GM19455 (cell line): ENCODE data around the gene KCNC4.

Source experiments
- ATAC-seq: cut with Tn5 transposase; IDR thresholded peaks from one replicate; pipeline ENCODE4 v1.9.1; 2021; ENCODE audit not compliant: unreplicated experiment

The KCNC4 gene

GRCh38 chr1:110209715-110210603 is at the start of gene KCNC4:
TSS of gene KCNC4 (plus strand) at chr1:110210314. CDS start at chr1:110211500, 1,186 bp downstream.
- peak; percentile 79 for ATAC-seq

DNA sequence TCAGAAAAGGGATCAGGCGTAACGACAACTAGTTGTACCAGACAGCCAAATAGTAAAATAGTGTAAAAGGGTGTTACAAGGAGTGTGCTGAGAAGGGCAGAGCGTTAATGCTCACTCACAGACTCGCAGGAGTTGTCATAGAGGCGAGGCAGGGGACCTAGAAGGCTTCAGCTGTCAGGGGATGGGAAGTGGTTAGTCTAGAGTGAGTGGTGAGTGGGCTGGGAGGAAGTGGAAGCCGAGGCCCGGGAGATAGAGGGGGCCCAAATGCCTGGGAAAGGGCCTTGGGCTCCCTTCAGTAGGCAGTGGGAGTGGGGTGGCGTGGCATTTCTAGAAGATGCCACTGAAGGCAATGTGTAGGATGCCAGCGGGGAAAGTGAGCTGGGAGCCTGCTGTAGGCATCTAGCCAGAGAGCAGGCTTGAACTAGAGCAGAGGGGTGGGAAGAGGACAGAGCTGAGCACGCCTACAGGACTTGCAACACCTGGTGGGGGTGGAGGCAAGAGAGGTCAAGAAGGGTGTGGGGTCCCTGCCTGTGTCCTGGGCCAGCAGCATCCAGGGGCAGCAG is 49.5 kb upstream of the KCNC4 start:
- no peak for ATAC-seq

DNA sequence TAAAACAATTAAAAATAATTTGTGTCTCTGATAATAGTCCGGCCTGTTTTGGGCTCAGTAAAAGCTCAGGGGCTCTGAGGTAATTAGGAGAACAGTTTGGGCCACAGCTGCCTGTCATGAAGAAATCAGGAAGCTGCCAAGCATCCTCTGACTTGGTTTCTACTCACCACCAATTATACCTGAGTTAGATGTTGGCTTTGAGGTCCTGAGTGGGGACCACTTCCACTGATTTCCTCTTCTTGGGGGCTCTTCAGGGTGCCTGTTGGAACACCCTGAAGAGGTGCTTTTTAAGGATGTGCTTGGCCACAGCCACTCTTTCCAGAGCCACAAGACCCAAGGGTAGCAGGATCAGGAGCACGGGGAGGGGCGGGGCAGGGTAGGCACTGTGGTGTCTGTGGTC is 48.9 kb upstream of the KCNC4 start:
- no peak for ATAC-seq

- no peak for ATAC-seq
Observed at GRCh38 chr1:110161849-110162248, 48.3 kb upstream of the KCNC4 start.

DNA sequence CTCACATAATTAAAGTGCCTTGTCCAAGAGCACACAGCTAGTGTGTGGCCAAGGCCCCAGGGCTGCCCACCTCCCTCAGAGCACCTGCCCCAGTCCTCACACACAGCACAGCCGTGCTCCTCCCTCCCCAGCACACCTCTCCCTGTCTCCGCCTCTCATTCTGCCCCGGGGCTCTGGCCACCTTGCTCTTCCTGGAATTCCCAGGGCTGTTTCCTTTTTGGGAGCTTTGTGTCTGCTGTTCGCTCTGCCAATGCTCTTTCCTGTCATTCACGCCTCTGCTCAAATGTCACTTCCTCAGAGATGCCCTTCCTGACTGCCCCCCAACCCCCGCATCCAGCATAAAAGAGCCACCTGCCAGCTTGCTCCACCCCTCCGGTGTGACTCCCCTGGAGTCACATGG is 46.5 kb upstream of the KCNC4 start:
- ATAC-seq = no peak

DNA sequence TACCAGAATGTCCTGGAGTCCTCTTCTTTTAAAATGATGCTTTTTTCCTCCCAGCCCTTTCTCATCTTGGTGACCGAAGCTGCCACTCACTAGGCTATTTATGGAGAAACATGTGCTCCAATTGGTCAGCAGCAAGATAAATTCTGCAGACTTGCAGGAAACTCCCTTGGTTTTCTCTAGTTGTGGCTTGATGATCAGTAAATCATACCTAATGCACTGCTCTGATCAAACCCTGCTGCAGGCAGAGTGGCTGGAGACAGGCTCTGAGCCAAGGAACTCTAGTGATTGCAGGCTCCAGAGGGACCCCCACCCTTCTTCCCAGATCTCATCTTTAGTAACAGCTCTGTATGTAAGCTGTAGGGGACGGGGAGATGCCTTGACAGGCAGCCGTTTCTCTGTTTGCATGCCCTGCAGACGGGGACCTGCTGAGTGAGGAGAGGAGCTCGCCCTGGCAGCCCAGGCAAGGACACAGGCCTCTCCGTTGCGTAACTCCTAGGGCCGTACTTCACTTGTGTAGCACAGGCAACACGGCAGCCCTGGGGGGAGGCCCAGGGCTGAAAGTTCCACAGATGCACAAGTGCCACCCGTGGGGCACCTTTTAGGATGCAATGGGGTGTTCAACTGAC is 45.3 kb upstream of the KCNC4 start:
- ATAC-seq = no peak

- ATAC-seq = no peak
Observed at GRCh38 chr1:110165761-110166231, 44.3 kb upstream of the KCNC4 start.

DNA sequence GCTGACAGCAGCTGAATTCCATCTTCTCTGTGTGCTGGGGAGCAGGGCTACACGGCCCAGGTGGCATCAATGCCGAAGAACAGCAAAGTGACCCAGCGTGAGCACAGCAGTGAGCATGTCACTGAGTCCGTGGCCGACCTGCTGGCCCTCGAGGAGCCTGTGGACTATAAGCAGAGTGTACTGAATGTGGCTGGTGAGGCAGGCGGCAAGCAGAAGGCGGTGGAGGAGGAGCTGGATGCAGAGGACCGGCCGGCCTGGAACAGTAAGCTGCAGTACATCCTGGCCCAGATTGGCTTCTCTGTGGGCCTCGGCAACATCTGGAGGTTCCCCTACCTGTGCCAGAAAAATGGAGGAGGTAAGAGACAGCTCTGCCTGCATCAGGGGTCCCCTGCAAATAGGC is 43.3 kb upstream of the KCNC4 start:
- no peak for ATAC-seq

GRCh38 chr1:110170766-110171733 is 39.1 kb upstream of the KCNC4 start:
- no peak for ATAC-seq

DNA sequence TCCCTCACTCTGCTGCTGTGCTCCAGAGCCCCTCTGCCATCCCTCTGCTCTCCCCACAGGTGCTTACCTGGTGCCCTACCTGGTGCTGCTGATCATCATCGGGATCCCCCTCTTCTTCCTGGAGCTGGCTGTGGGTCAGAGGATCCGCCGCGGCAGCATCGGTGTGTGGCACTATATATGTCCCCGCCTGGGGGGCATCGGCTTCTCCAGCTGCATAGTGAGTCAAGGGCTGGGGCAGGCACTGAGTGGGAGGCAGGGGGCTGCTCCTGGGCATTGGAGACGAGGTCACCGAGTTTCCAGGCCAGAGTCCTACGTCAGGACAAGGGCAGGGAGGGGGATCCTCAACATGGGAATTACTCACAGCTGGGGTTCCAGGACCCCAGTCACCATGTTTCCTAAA is 38.1 kb upstream of the KCNC4 start:
- ATAC-seq = no peak

DNA sequence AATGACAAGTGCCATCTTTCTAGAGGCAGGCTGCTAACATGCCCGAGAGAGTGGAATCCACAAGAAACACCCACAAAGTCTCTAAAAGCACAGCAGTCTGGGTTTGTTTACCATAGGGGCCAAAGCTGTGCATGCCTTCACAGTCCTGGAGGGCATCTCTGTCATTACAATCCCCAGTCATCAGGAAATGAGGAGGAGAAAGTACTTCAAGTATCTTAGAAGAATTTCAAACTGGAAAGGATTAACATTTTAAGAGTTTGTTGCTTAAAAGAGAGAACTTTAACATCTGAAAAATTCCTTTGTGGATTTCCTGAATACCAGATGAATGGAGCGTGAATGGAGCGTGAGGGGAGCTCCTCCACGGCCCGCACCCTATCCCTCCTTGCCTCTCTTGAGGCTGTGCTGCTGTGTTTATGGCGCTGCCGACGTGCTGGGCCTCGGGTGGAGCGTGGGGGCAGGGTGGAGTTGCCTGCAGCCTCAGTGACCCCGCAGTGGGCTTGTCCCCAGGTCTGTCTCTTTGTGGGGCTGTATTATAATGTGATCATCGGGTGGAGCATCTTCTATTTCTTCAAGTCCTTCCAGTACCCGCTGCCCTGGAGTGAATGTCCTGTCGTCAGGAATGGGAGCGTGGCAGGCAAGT is 36.5 kb upstream of the KCNC4 start:
- no peak for ATAC-seq

DNA sequence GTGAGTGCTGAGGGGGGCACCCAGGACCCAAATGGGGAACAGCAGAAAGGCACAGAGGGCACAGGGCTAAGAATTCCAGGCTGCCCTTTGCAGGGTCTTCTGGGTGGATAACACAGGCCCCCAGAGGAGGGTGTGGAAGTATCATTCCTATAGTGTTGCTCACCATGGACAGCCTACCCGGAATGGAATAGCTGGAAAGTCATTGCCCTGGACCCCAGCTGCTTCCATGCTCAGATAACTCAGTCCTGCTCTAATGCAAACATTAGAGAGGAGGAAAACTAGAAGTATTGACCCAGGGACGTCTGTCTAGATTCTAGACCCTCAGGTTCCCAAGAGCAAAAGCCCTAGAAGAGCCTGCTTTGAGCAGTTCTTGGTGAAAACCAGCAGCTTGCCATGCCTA is 35.2 kb upstream of the KCNC4 start:
- no peak for ATAC-seq

GRCh38 chr1:110176299-110176956 is 33.7 kb upstream of the KCNC4 start:
- no peak for ATAC-seq

DNA sequence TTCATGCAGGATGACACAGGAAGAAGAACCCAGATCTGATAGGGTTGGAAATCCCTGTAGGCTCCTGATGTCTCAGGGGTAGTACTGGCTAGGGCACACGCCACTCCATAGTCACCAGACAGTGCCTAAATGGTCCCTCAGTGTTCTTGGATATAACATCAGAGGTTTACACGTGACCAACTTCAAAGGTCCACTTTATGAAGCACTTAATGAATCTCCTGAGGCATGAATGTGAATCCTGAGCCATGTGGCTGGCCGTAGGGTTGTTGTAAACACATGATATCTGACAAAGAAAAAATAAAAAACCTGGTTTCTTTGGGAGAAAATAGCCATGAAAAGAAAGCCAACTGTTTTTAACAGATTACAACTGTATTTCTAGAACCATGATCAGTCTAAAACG is 32.3 kb upstream of the KCNC4 start:
- no peak for ATAC-seq

- no peak for ATAC-seq
Observed at GRCh38 chr1:110183642-110184167, 26.4 kb upstream of the KCNC4 start.

DNA sequence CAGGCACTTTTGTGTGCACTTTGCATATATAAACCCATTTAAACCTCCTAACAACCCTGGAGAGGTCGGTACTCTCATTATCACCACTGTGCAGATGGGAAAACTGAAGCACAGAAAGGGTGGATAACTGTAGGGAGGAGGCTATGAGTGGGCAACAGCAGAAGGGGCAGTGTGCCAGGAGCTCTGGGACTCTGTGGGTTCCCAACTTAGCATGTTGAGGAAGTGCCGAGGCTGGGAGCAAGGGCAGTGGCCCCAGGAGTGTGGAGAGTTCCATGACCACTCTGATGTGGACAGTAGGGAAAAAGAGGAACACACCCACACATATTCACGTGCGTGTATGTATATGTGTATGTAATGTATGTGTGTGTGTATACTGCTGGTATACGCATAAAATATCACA is 25.7 kb upstream of the KCNC4 start:
- ATAC-seq = no peak

- no peak for ATAC-seq
Observed at GRCh38 chr1:110185181-110185580, 24.9 kb upstream of the KCNC4 start.

DNA sequence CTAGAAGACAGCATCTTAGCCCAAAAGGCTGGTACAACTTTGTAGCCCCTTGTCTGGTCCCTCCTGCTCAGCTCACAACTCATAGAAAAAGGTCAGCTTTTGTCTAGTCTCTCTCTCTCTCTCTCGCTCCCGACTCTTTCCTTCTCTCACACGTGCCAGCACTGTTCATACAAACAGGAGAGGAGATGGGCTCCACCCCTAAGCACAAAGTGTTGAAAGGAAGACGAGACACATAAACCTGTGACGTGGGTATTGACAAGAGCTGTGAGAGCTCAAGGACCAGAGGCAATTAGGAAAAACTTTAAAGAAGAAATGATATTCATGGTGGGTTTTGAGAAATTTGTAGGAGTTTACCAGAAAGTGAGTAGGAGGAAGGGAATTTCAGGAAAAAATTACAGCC is 23.6 kb upstream of the KCNC4 start:
- no peak for ATAC-seq

- ATAC-seq = no peak
Observed at GRCh38 chr1:110187139-110187890, 22.8 kb upstream of the KCNC4 start.
